HG03469 (cell line): Measurements from ENCODE around the gene HMCN2.

Experiments used
- ATAC-seq: cut with Tn5 transposase; IDR thresholded peaks from one replicate; pipeline ENCODE4 v1.9.1; 2021; ENCODE audit warnings: mild to moderate bottlenecking, moderate library complexity, moderate number of reproducible peaks; ENCODE audit not compliant: unreplicated experiment

Gene HMCN2

GRCh38 chr9:130444565-130445221 lies 179.1 kb downstream of the HMCN2 start, which contains the start of gene ASS1:
Gene ASS1, plus strand, starts transcription at chr9:130444961. Its CDS starts 7,268 bp downstream, at chr9:130452229.
- ATAC-seq = no peak

GRCh38 chr9:130445268-130445983 lies 179.9 kb downstream of the HMCN2 start:
- no peak for ATAC-seq

GRCh38 chr9:130446101-130446861 lies 180.7 kb downstream of the HMCN2 start:
- ATAC-seq = no peak

- ATAC-seq = no peak
Observed at GRCh38 chr9:130447193-130447816, 181.7 kb downstream of the HMCN2 start.

- ATAC-seq = no peak
Observed at GRCh38 chr9:130448035-130448624, 182.6 kb downstream of the HMCN2 start.

- ATAC-seq = no peak
Observed at GRCh38 chr9:130448771-130449603, 183.4 kb downstream of the HMCN2 start.

GRCh38 chr9:130450344-130451003 lies 184.9 kb downstream of the HMCN2 start:
- no peak for ATAC-seq

GRCh38 chr9:130451004-130451390 lies 185.4 kb downstream of the HMCN2 start:
- ATAC-seq = no peak

- ATAC-seq = no peak
Observed at GRCh38 chr9:130451509-130452388, 186.2 kb downstream of the HMCN2 start.

- ATAC-seq = no peak
Observed at GRCh38 chr9:130452835-130453234, 187.3 kb downstream of the HMCN2 start.

- ATAC-seq = no peak
Observed at GRCh38 chr9:130453487-130453886, 187.9 kb downstream of the HMCN2 start.

GRCh38 chr9:130454096-130454811 lies 188.7 kb downstream of the HMCN2 start:
- ATAC-seq = no peak

GRCh38 chr9:130454812-130455325 lies 189.3 kb downstream of the HMCN2 start:
- ATAC-seq = no peak

- no peak for ATAC-seq
Observed at GRCh38 chr9:130458027-130458803, 192.7 kb downstream of the HMCN2 start.

GRCh38 chr9:130458804-130459067 lies 193.2 kb downstream of the HMCN2 start:
- ATAC-seq = no peak

GRCh38 chr9:130459151-130459550 lies 193.6 kb downstream of the HMCN2 start:
- no peak for ATAC-seq
